GM18868 (cell line): Measurements from ENCODE around the gene TMCO4.
"Not testable (repeated sequence)": the region's sequence is repeated elsewhere in the genome, so short reads cannot be mapped to it uniquely, and the experiment has no call there.

ENCODE experiments used
- ATAC-seq: cut with Tn5 transposase; IDR thresholded peaks from one replicate; pipeline ENCODE4 v1.9.1; 2021; ENCODE audit warnings: mild to moderate bottlenecking, moderate library complexity; ENCODE audit not compliant: unreplicated experiment

Gene TMCO4

DNA sequence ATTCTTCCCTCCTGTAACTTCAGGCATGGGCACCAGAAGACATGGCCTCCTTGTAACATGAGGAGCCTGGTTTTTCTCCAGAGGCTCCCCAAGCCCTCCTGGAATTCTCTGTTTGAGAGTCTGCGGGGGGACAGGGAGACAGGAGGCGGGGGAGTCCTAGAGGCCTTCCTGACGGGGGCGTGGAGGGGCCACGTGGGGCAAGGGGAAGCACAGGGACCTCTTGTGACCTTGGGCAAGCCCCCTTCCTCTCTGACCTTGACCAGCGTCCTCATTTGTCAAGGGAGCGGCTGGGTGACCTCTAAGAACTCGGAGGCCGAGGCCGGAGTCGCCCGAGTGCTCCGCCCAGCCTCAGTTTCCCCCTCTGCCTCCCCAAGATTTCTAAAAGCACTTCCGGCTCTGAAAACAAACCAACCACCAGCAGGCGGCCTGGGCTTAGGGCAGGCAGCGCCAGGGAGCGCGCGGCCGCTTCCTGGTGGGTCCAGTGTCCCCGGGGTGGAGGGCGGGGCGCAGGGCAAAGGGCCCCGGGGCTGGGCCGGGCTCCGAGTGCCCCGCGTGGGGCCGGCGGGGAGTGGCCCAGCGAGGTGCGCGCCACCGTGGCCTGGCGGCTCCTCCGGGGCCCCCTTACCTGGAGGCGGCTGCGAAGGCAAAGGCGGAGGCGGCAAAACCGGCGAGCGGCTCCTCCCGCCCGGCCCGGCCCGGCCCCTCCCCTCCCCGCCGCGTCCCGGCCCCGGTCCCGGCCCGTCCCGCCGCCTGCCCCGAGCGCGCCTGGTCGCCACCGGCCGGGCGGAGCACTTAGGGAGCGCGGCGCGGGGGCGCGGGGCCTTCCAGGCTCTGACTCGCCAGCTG lies at the start of gene TMCO4:
Gene TMCO4 (minus strand): TSS at position 687 of the 846 bp plus-strand sequence. CDS start 19,158 bp downstream, outside the sequence.
- no peak for ATAC-seq

GRCh38 chr1:19849307-19849706 lies 49.6 kb upstream of the TMCO4 start:
- ATAC-seq = not testable (repeated sequence)

GRCh38 chr1:19847334-19847733 lies 47.6 kb upstream of the TMCO4 start:
- not testable (repeated sequence) for ATAC-seq

DNA sequence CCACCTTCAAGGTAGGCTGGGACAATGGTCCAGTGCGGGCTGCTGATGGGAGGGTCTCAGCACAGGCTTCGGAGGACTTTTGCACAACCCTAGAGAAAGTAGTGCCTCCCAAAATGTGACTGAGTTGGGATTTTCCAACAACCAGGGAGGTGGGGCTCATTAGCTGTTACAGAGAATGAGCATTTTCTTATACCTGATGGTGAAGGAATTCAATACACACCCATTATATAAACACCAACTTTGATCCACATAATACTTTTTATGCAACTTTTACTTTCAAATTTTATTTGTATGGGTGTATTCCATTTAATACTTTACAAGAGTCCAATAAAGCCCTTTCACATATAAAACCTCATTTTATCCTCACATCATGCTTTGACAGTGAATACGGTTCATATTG lies 46.6 kb upstream of the TMCO4 start:
- no peak for ATAC-seq

- ATAC-seq = no peak
Measured at GRCh38 chr1:19845555-19845954, 45.8 kb upstream of the TMCO4 start.

DNA sequence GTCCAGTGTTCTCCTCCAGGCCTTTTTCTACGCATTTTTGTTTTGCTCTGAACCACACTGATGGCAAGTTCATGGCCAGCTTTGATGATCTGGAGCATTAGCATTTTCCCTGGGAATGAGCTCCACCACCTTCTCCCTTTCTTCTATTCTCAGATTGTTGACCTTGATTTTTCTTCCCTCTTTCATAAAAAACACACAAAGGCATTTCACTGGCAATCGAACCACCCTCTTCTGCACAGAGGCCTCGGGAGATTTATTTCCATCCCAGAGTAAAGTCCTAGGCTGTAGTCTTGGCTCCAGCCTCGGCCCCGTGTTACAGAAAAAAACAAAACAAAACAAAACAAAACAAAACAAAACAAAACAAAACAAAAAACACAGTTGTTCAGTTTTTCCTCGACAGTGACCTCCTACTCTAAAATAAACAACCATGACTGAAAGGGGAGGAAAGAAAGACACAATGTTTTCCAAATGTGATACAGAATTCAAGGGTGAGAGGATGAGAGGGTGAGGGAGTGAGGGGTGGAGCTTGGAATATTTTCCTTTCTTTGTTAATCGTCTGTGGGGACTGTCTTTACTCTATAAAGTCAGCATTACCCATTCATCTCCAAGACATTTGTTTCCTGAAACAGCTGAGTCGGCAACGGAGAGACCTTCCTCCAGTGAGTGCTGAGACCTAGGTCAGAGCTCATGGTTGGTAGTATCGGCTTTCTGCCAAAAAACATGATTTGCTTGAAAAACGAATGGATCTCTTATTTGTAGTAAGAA lies 45.2 kb upstream of the TMCO4 start:
- no peak for ATAC-seq

- ATAC-seq = no peak
Measured at GRCh38 chr1:19840228-19840627, 40.5 kb upstream of the TMCO4 start.

- ATAC-seq = no peak
Measured at GRCh38 chr1:19837866-19838265, 38.1 kb upstream of the TMCO4 start.

DNA sequence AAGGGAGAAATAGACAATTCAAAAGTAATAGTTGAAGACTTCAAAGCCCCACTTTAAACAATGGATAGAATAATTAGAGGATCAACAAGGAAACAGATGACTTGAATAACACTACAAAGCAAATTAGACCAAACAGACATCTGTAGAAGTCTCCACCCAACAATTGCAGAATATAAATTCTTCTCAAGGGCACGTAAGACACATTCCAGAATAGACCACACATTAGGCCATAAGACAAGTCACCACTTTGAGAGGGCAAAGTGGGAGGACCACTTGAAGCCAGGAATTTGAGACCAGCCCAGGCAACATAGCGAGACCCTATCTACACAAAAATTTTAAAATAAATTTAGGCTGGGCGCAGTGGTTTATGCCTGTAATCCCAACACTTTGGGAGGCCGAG lies 35.9 kb upstream of the TMCO4 start:
- ATAC-seq = no peak

- no peak for ATAC-seq
Measured at GRCh38 chr1:19831441-19831840, 31.7 kb upstream of the TMCO4 start.

DNA sequence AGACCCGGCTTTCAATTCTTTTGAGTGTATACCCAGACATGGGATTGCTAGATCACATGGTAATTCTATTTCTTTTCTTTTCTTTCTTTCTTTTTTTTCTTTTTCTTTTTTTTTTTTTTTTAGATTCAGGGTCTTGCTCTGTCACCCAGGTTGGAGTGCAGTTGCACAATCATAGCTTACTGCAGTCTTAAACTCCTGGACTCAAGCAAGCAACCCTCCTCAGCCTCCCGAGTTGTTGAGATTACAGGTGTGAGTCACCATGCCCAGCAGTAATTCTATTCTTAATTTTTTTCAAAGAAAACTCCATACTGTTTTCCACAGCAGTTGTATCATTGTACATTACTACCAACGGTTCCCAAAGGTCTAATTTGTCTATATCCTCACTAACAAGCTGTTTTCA lies 28.8 kb upstream of the TMCO4 start:
- ATAC-seq = no peak

GRCh38 chr1:19825298-19825697 lies 25.6 kb upstream of the TMCO4 start:
- ATAC-seq = no peak

GRCh38 chr1:19824541-19824940 lies 24.8 kb upstream of the TMCO4 start:
- no peak for ATAC-seq

GRCh38 chr1:19824036-19824435 lies 24.3 kb upstream of the TMCO4 start:
- no peak for ATAC-seq

DNA sequence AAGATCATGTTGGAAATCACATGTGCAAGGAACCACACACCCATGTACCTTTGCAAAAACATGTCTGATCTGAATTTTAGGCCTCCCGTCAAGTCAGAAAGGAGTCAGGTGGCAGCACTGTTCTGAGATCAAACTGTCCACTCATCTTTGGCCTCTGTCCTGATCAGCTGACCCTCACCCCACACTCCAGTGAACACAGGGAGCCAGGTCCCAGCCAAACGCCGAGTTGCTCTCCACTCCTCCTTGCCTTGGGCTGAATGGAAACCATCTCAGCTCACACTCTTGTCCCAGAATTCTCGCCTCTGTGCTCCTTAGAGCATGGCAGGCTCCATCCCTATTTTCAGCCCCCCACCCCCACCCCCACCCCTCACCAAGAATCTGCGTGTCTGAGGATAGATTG lies 20.0 kb upstream of the TMCO4 start:
- no peak for ATAC-seq

DNA sequence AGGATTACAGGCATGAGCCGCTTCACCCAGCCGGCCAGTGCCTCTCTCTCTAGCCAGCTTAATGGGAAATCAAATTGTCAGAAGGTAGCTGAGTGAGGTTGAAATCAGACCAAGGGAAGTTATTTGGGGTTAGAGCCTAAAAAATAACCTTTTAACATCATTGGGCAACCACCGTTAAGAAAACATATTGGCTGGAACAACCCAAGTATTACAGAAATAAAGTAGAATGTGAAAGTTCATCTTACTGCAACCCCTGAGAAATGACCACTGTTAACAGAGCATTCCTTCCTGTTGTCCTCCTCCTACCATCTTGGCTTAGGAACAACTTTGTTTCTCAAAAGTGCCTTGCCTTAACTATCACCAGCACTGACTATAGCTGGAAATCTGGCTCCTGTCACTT lies 18.6 kb upstream of the TMCO4 start:
- ATAC-seq = no peak

DNA sequence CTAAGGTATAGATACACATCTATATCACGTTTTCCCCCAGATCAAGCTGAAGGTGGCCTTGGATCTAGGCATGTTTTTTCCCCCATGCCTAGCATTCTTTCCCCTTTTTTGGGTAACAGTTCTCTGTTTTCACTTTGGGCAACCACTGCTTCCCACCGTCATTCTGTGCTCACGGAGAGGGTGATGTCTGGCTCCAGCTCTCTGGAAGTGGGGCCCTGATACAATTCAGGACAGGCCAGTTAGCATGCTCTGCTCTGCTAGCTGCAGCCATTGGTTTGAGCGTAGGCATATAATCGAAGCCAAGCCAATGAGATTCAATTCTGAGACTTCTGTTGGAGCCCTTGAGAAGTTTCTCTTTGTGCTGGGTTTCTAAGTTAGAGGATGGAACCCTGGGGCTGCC lies 17.4 kb upstream of the TMCO4 start:
- no peak for ATAC-seq

GRCh38 chr1:19816737-19817086 lies 17.0 kb upstream of the TMCO4 start:
- not testable (repeated sequence) for ATAC-seq

DNA sequence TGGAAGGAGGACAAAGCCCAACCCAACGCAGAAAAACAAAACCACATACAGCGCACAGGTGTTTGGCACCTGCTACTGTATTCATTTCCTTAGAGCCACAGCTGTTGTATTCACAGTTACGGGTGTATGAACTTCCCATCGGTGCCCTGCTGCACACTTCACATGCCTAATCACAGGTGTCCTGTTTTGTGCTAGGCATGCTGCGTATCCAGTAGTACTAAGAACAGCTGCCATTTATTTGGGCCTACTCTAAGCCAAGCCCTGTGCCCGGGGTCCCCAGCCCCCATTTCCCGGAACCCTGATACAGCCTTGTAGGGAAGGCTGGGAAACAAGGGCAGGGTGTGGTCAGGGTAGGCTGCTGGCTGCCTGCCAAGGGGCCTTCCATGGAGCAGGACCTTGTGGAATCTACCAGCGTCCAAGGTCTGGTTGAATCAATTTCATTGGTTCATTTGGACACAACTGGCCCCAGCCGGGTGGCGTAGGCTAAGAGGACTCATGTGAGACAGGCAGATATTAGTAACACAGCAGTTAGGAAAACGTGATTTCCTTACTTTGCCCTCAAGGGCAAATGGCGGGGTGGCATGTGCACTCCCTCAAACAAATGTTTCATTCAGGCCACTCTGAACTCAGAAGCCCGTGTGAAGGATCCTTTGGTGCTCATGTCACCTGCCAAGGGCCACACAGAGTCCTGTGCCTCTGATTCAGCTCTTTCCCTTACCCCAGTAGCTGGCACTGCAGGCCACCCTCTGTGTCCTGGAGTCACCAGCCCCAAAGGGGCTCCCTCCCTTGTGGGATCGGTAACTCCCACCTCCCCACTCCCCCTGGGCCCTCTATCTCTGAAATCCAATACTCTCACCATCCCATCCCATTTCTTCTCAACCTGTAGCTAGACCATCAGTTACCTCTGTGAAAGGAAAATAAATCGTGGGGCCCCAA lies 16.4 kb upstream of the TMCO4 start:
- no peak for ATAC-seq

GRCh38 chr1:19814681-19815503 lies 15.2 kb upstream of the TMCO4 start, which contains the start of gene RNF186:
TSS of gene RNF186 (minus strand) at chr1:19815283. CDS start at chr1:19815101, 182 bp downstream.
- ATAC-seq = no peak
